Prostate gland (tissue), 2 donors: Measurements from ENCODE around the gene PCSK6.

Source experiments
- POLR2A ChIP-seq: fragments of 450-650 bp; IDR thresholded peaks from one replicate; pipeline ENCODE4 v1.6.1; 2016; ENCODE audit warnings: antibody characterized with exemption, mild to moderate bottlenecking
- POLR2AphosphoS5 ChIP-seq: sonication (generic); formaldehyde crosslinking; IDR thresholded peaks from one replicate; pipeline ENCODE4 v1.6.1; 2017; ENCODE audit warnings: antibody characterized with exemption
- TF ChIP-seq, protein P1 (sequence below), 4 experiments: fragments of 200-600 bp in 2 of 4; fragments of 450-650 bp in 2 of 4; sonication (generic) in 2 of 4; IDR thresholded peaks; 1 replicate in 3 of 4; 2 replicates in 1 of 4; pipeline ENCODE4 v1.5.1; 2016 to 2019; ENCODE audit warnings: antibody characterized with exemption in 4 of 4, mild to moderate bottlenecking in 2 of 4, moderate library complexity in 2 of 4

DNA sequence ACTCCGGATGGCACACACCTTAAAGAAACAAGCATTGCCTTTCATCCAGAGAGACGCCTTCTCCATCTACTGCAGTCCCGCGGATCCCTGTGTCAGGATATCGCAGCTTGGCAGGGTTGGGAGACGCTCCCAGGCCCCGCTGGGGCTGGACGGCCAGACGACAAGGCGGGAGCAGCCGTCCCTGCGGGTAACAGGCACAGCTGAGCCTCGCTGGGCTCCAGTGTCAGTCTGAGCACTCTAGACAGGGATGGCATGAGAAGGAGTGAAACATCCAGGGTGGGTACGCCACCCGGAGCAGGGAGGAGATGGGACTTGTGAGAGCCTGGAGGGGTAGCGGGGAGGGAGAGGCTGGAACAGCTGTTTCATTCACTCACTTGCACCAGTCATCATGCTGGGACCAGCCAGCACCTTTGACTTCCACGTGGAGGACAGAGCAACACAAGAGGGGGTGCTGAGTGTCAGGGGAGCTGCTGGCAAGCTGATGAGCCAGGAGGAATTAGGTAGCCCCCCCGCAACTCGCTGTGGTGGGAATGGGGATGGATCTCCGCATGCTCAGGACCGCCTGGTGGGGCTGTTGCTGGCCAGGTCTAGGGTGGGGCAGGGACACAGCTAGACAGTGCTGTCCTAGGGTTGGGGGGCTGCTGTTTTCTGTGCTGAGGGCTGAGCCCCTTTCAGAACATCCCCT lies 162.9 kb downstream of the PCSK6 start:
- TF ChIP-seq, protein P1, sequence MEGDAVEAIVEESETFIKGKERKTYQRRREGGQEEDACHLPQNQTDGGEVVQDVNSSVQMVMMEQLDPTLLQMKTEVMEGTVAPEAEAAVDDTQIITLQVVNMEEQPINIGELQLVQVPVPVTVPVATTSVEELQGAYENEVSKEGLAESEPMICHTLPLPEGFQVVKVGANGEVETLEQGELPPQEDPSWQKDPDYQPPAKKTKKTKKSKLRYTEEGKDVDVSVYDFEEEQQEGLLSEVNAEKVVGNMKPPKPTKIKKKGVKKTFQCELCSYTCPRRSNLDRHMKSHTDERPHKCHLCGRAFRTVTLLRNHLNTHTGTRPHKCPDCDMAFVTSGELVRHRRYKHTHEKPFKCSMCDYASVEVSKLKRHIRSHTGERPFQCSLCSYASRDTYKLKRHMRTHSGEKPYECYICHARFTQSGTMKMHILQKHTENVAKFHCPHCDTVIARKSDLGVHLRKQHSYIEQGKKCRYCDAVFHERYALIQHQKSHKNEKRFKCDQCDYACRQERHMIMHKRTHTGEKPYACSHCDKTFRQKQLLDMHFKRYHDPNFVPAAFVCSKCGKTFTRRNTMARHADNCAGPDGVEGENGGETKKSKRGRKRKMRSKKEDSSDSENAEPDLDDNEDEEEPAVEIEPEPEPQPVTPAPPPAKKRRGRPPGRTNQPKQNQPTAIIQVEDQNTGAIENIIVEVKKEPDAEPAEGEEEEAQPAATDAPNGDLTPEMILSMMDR (IDR thresholded peaks at IDR 0.05), result no peak
- no peak for TF ChIP-seq POLR2A
- no peak for TF ChIP-seq POLR2AphosphoS5
